NCI-H82 treated with DMSO at 0.1 percent for 48 hours (cell line): ENCODE measurements around the gene LTB4R.

Source experiments
- DNase-seq: peaks from one replicate; lab custom pipeline; 2025; ENCODE audit not compliant: unreplicated experiment; lab: John Stamatoyannopoulos, UW

The LTB4R gene

DNA sequence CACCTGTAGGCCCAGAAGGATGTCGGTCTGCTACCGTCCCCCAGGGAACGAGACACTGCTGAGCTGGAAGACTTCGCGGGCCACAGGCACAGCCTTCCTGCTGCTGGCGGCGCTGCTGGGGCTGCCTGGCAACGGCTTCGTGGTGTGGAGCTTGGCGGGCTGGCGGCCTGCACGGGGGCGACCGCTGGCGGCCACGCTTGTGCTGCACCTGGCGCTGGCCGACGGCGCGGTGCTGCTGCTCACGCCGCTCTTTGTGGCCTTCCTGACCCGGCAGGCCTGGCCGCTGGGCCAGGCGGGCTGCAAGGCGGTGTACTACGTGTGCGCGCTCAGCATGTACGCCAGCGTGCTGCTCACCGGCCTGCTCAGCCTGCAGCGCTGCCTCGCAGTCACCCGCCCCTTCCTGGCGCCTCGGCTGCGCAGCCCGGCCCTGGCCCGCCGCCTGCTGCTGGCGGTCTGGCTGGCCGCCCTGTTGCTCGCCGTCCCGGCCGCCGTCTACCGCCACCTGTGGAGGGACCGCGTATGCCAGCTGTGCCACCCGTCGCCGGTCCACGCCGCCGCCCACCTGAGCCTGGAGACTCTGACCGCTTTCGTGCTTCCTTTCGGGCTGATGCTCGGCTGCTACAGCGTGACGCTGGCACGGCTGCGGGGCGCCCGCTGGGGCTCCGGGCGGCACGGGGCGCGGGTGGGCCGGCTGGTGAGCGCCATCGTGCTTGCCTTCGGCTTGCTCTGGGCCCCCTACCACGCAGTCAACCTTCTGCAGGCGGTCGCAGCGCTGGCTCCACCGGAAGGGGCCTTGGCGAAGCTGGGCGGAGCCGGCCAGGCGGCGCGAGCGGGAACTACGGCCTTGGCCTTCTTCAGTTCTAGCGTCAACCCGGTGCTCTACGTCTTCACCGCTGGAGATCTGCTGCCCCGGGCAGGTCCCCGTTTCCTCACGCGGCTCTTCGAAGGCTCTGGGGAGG lies at the start of gene LTB4R:
LTB4R (plus strand) TSS at position 857 of the 959 bp plus-strand sequence. CDS start 4,150 bp downstream, outside the sequence.
- DNase-seq = no peak

DNA sequence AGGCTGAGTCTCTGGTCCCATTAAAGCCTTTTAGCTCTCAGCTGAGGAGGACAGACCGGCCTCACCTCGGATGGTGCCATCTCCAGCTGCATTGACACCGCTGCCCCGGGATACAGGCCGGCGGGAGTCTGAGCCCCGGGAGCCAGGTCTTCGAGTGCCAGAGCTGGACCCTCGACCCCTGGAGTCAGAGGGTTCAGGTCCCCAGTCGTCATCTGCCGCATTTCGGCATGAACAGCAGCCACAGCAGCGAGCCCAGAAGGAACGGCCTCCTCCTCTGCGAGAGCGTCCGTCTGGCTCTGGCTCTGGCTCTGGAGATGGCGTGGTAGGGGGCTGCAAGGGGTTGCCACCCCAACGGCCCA lies 49.4 kb upstream of the LTB4R start:
- no peak for DNase-seq

DNA sequence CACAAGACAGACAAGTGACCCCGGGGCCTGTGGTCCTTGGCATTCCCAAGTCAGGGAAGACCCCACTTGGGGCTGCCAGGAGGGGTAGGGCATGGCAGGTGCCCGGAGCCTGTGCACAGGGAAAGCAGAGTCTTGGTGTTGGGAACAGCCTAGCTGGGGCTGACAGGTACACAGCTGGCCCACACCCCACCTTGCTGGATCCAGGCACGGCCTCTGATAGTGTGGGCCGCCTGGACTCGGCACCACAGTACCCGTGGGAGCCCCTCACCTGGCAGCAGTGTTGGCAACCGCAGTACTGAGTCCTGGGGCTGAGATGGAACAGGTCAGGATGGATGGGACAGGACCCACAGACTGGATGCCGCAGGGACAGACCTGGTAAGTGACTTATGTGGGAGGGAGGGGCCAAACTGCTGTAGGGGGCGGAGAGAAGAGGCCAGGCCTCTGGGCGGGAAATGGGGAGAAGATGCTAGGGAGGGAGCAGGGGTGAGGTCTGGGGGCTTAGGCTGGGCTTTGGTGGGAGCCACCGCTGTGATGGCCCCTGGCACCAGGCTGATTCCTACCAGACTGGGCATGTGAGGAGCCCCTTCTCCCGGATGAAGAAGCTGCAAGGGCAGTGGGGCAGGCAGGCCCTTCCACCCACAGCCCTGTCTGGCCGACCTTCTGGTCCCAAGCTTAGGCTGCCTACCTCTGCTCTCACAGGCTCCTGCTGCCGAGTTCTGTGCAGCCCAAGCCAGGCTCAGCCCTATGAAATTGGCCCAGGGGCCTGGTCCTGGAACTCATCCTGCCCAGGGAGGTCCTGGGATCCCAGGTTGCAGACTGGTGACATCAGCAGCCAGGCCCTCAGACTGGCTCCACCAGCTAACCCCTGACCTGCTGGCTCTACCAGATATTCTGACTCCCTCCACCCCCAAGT lies 48.2 kb upstream of the LTB4R start, which contains the start of gene TGM1:
TGM1 (minus strand) TSS at position 357 of the 913 bp plus-strand sequence. CDS start 825 bp downstream, outside the sequence.
- no peak for DNase-seq

DNA sequence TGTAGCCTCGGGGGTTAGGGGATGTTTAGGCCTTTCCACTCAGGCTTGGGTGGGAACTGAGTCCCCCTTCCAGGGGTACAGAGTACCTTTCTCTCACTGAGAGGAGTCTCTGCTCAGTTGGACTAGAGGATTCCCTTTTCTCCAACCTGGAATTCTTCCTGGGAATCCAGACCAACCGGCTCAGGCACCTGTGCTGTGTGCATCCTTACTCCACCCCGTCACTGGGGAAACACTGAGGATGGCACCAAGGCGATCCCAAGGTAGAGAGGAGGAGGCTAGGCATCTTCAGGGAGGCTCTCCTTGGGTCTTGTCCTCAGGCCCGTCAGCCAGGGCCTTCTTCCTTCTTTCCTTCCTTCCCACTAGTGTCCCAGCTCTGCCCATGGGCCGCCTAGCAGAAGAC lies 47.5 kb upstream of the LTB4R start:
- no peak for DNase-seq

- DNase-seq = no peak
Observed at GRCh38 chr14:24264298-24264697, 47.0 kb upstream of the LTB4R start.

- no peak for DNase-seq
Observed at GRCh38 chr14:24266344-24267244, 44.7 kb upstream of the LTB4R start.

GRCh38 chr14:24267516-24267915 lies 43.8 kb upstream of the LTB4R start:
- DNase-seq = no peak

DNA sequence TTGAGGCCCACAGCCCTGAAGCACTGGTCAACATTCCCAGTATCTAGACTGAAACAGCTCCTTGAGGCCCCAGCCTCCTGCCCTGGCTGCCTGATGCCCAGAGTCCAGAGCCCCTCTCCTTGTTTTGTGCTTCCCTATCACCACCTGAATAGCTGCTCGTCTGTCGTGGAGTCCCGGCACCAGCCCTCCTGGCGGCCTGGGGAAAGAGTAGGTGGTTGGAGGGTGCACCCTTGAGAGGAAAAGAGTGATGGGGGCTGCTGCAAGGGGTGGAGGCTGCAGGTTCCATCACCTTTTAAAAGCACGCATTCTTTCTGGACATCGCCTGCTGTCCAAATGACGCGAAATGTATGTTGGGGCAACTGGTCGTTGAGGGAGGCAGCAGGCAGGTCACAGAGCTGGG lies 43.1 kb upstream of the LTB4R start:
- no peak for DNase-seq

GRCh38 chr14:24269368-24269767 lies 41.9 kb upstream of the LTB4R start:
- DNase-seq = no peak

- no peak for DNase-seq
Observed at GRCh38 chr14:24269910-24270536, 41.3 kb upstream of the LTB4R start.

DNA sequence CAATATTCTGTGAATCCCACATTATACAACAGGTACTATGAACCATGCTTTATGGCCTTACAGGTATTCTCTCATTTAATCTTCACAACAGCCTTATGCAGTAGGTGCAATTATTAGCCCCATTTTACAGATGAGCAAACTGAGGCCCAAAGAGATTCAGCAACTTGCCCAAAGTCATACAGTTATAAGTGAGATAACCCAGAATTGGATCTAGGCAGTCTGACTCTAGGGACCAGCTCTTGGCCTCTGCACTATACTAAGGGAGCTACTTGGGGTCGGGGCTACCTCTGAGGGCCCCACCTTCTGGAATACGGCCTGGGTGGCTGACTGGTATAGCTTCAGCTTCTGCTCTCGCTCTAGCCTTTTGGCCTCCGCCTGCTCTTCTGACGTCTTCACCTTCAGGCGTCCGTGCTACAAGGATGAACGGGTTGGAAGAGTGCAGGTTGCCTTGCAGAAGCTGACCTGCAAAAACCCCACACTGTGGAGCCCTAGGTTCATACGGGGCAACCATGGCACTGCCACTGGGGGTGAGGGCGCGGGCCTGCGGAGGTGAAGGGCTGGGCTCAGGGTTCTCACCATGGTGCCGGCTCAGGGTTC lies 40.7 kb upstream of the LTB4R start:
- DNase-seq = no peak

GRCh38 chr14:24271134-24271833 lies 40.0 kb upstream of the LTB4R start, which contains the start of gene RABGGTA:
RABGGTA (minus strand) TSS chr14:24271597; CDS start chr14:24271115, 482 bp downstream.
- DNase-seq = peak; percentile 63

- no peak for DNase-seq
Observed at GRCh38 chr14:24271834-24272263, 39.5 kb upstream of the LTB4R start.

DNA sequence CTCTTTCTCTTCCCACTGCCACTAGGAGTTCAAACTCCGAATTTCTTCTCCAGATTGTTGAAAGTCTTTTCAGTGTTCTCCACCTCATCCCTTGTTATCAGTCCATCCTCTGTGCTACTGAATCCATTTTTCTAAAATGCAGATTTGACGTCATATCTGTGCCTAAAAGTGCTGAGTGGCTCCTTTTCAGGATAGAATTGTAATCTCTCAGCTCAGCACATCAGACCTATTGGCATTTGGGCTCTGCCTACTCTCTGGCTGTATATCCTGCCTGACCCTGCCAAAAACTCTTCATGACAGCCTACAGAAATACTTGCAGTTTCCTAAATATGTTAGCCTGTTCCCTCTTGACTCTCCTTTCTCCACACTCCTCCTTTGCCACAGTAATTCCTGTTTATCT lies 38.8 kb upstream of the LTB4R start:
- no peak for DNase-seq

- DNase-seq = no peak
Observed at GRCh38 chr14:24273422-24273998, 37.8 kb upstream of the LTB4R start.

- DNase-seq = no peak
Observed at GRCh38 chr14:24274101-24274543, 37.2 kb upstream of the LTB4R start.

DNA sequence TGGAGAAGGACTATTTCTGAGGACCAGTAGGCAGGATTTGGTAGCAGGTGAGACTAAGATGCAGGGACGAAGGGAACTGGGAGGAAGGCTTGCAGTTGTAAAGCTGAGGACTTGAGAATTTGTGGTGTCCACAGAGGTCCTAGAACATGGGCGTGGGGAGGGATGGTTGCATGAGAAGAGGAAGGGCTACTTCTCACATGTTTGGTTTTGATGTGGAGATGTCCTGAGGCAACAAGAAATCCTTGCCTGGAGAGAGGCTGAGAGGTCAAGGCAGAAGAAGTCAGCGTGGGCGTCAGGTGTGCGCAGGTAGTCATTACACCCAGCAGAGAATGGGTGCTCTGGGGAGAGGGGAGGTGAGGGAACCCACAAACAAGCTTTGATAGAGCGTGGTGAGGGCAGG lies 34.2 kb upstream of the LTB4R start:
- no peak for DNase-seq

- DNase-seq = no peak
Observed at GRCh38 chr14:24277606-24278321, 33.5 kb upstream of the LTB4R start.
